ENCODE measurements around the gene BPTF. TPM values are rescaled to one million over a fixed set of nuclear protein-coding genes. Genes with fewer than 3 reads are reported as not detected.

BPTF gene
- total RNA-seq, 1 experiment from 2014 or later: 61.8 TPM

DNA sequence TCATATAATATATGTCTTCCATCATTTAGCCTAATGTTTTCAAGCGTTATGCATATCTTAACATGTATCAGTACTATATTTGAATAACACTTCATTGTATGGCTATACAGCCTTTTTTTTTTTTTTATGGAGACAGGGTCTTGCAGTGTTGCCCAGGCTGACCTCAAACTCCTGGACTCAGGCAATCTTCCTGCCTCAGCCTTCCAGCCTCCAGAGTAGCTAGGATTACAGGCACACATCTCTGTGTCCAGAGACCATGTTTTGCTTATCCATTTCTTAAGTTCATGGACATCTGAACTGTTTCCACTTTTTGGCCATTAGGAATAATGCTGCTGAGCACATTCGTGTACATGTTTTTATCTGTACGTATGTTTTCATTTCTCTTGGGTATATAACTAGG lies 7.8 kb downstream of the BPTF start:
- no peaks in the 10 kb centered on the region for H3F3A ChIP-seq (ENCODE audit: low read length, unreplicated experiment)
- CTCF ChIA-PET: no interaction called here

DNA sequence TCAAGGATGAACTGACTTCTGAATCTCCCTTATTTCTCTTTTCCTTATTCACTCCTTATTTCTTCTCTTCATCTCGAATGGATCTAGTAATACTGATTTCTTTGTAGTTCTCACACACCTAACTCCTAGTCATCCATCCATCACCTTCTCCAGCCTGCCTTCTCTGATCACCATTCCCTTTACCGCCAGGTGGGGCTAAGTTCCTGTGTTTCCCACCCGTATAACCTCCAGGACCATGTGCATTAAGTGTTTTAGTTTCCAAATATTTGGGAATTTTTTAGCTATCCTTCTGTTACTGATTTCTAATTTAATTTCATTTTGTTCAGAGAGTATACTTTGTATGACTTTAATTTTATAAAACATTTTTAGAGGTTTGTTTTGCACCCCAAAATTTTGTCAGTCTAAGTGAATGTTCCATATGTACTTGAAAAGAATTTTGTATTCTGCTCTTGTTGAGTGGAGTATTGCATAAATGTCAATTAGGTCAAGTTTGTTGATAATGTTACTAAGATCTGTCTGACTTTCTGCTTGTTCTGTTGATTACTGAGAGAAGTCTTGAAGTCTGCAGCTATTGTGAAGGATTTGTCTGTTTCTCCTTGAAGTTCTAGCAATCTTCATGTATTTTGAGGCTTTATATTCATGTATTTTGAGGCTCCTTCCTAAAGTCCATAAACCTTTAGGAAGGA lies 8.8 kb downstream of the BPTF start:
- no peaks in the 10 kb centered on the region for H3K36me3 ChIP-seq (ENCODE audit: low read depth, low read length)
- no TSS peak for BruUV-seq (replicated peaks)
- ChIA-PET CTCF (no interaction called here), POLR2A (ENCODE audit: unreplicated experiment) (no interaction called here)
- no peaks in the 10 kb centered on the region for H3F3A ChIP-seq (ENCODE audit: low read length, unreplicated experiment)
- peaks cover 100% of the 10 kb centered on the region for H3K79me2 ChIP-seq (ENCODE audit: low read length)
- no peaks in the 10 kb centered on the region for H3K9me2 ChIP-seq (replicated peaks; ENCODE audit: low read length)
- H3K9ac ChIP-seq (ENCODE audit: low read length): no peak overlapping the region
- intact Hi-C loops (cut with micrococcal nuclease): no loop called here
- no peak for TF ChIP-seq EZH2 (IDR thresholded peaks at IDR 0.05; ENCODE audit: low read length, unreplicated experiment)
- no peak for TF ChIP-seq EZH2phosphoT487 (IDR thresholded peaks at IDR 0.05; ENCODE audit: borderline replicate concordance, low read length)
- TF ChIP-seq CTCF (conservative IDR thresholded peaks at IDR 0.05; ENCODE audit: low read depth, low read length): no peak
- no peak overlapping the region for H3K4me3 ChIP-seq (ENCODE audit: low read length)
- H3K27me3 ChIP-seq (ENCODE audit: low read length): no peaks in the 10 kb centered on the region
- peaks cover 56% of the 10 kb centered on the region; the same call in 1 of the 2 replicates for H4K20me1 ChIP-seq (ENCODE audit: low read length)
- no peaks in the 10 kb centered on the region for H3K9me3 ChIP-seq (ENCODE audit: low read length)
- ATAC-seq (no peak), DNase-seq (peak; percentile 1)
- H2AFZ ChIP-seq (ENCODE audit: low read length): no peak overlapping the region
- H3K4me2 ChIP-seq (ENCODE audit: low read length): no peak overlapping the region
- H3K4me1 ChIP-seq (ENCODE audit: insufficient read depth, low read length): peaks cover 22% of the 10 kb centered on the region
- H3K27ac ChIP-seq (ENCODE audit: low read length): no peak overlapping the region

More for the DNA sequence above, 7.8 kb downstream of the BPTF start:
- Histone ChIP-seq H3K27me3 (ENCODE audit: low read length) (no peaks in the 10 kb centered on the region), H3K9ac (ENCODE audit: low read length) (no peak overlapping the region), H2AFZ (ENCODE audit: low read length) (no peak overlapping the region), H3K9me2 (replicated peaks; ENCODE audit: low read length) (no peaks in the 10 kb centered on the region), H4K20me1 (ENCODE audit: low read length) (peaks cover 65% of the 10 kb centered on the region; the same call in 1 of the 2 replicates), H3K4me1 (ENCODE audit: insufficient read depth, low read length) (peaks cover 31% of the 10 kb centered on the region), H3K4me3 (ENCODE audit: low read length) (no peak overlapping the region), H3K79me2 (ENCODE audit: low read length) (peaks cover 100% of the 10 kb centered on the region), H3K9me3 (ENCODE audit: low read length) (no peaks in the 10 kb centered on the region), H3K27ac (ENCODE audit: low read length) (no peak overlapping the region), H3K36me3 (ENCODE audit: low read depth, low read length) (no peaks in the 10 kb centered on the region), H3K4me2 (ENCODE audit: low read length) (no peak overlapping the region)
- DNase-seq (peak; percentile 1), ATAC-seq (no peak)
- intact Hi-C loops (cut with micrococcal nuclease): no loop called here
- POLR2A ChIA-PET (ENCODE audit: unreplicated experiment): no interaction called here
- no TSS peak for BruUV-seq (replicated peaks)
- TF ChIP-seq EZH2phosphoT487 (IDR thresholded peaks at IDR 0.05; ENCODE audit: borderline replicate concordance, low read length): no peak
- no peak for TF ChIP-seq CTCF (conservative IDR thresholded peaks at IDR 0.05; ENCODE audit: low read depth, low read length)
- no peak for TF ChIP-seq EZH2 (IDR thresholded peaks at IDR 0.05; ENCODE audit: low read length, unreplicated experiment)

GRCh38 chr17:67834634-67835033 lies 9.3 kb downstream of the BPTF start:
- CTCF ChIA-PET: no interaction called here
- H3K9ac ChIP-seq (ENCODE audit: low read length): no peak overlapping the region
- peaks cover 16% of the 10 kb centered on the region for H3K4me1 ChIP-seq (ENCODE audit: insufficient read depth, low read length)
- no peak overlapping the region for H3K27ac ChIP-seq (ENCODE audit: low read length)
- DNase-seq (peak; percentile 1), ATAC-seq (no peak)
- no peaks in the 10 kb centered on the region for H3K27me3 ChIP-seq (ENCODE audit: low read length)
- H3K79me2 ChIP-seq (ENCODE audit: low read length): peaks cover 100% of the 10 kb centered on the region
- H2AFZ ChIP-seq (ENCODE audit: low read length): no peak overlapping the region
- H3F3A ChIP-seq (ENCODE audit: low read length, unreplicated experiment): no peaks in the 10 kb centered on the region
- BruUV-seq (replicated peaks): no TSS peak
- H3K36me3 ChIP-seq (ENCODE audit: low read depth, low read length): no peaks in the 10 kb centered on the region
- H3K9me2 ChIP-seq (replicated peaks; ENCODE audit: low read length): no peaks in the 10 kb centered on the region
- intact Hi-C loops (cut with micrococcal nuclease): no loop called here
- H4K20me1 ChIP-seq (ENCODE audit: low read length): peaks cover 54% of the 10 kb centered on the region; the same call in 1 of the 2 replicates
- POLR2A ChIA-PET (ENCODE audit: unreplicated experiment): no interaction called here
- no peak overlapping the region for H3K4me3 ChIP-seq (ENCODE audit: low read length)
- H3K4me2 ChIP-seq (ENCODE audit: low read length): no peak overlapping the region
- TF ChIP-seq EZH2phosphoT487 (IDR thresholded peaks at IDR 0.05; ENCODE audit: borderline replicate concordance, low read length) (no peak), CTCF (conservative IDR thresholded peaks at IDR 0.05; ENCODE audit: low read depth, low read length) (no peak), EZH2 (IDR thresholded peaks at IDR 0.05; ENCODE audit: low read length, unreplicated experiment) (no peak)
- no peaks in the 10 kb centered on the region for H3K9me3 ChIP-seq (ENCODE audit: low read length)
